IPS DF 6.9 (cell line): Measurements from ENCODE around the gene DNAJA3.
A peak's percentile ranks its signal among the peaks of the same experiment; 100 is the strongest.

Experiments
- DNase-seq: peaks from one replicate; pipeline ENCODE4 v3.0.0-alpha.2; 2013; ENCODE audit warnings: low read depth, low spot score
- H3K27ac ChIP-seq: one replicate; pipeline ENCODE4 v1.5.1; 2013; ENCODE audit warnings: low read length, control low read depth
- H3K27me3 ChIP-seq: 2 replicates; pipeline ENCODE4 v1.6.1; 2013; ENCODE audit warnings: mild to moderate bottlenecking, low read length; ENCODE audit not compliant: control insufficient read depth, insufficient read depth
- H3K36me3 ChIP-seq: 2 replicates; pipeline ENCODE4 v1.6.1; 2013; ENCODE audit warnings: low read length; ENCODE audit not compliant: control insufficient read depth, insufficient read depth
- H3K4me1 ChIP-seq: 2 replicates; pipeline ENCODE4 v1.6.1; 2013; ENCODE audit warnings: low read length; ENCODE audit not compliant: control insufficient read depth, insufficient read depth
- H3K4me3 ChIP-seq: 2 replicates; pipeline ENCODE4 v1.5.1; 2013; ENCODE audit warnings: mild to moderate bottlenecking, low read length
- H3K9me3 ChIP-seq: 2 replicates; pipeline ENCODE4 v1.6.1; 2013; ENCODE audit warnings: low read length, inconsistent platforms; ENCODE audit not compliant: control insufficient read depth, insufficient read depth
- WGBS: extraction: QIAGEN DNeasy Blood & Tissue Kit; methylation state at CpG from one replicate; pipeline ENCODE4 v1.1.7; 2013; ENCODE audit warnings: mixed read lengths, missing lambda C conversion rate; ENCODE audit not compliant: insufficient read length, insufficient coverage; 5-methylcytosine and 5-hydroxymethylcytosine counted together

The DNAJA3 gene

GRCh38 chr16:4425378-4426020, at the start of gene DNAJA3:
DNAJA3 (plus strand) TSS chr16:4425868; CDS start chr16:4425882, 14 bp downstream.
- Histone ChIP-seq H3K27me3 (no peaks in the 10 kb centered on the region), H3K27ac (no peak within 1 kb of the TSS), H3K4me1 (no peaks in the 10 kb centered on the region), H3K36me3 (no peaks in the 10 kb centered on the region), H3K4me3 (peak within 1 kb of the TSS; percentile 89), H3K9me3 (no peaks in the 10 kb centered on the region)
- peak; percentile 79 for DNase-seq
- whole genome bisulfite sequencing, result no CpG with 5 or more reads among the region's 68 CpGs

DNA sequence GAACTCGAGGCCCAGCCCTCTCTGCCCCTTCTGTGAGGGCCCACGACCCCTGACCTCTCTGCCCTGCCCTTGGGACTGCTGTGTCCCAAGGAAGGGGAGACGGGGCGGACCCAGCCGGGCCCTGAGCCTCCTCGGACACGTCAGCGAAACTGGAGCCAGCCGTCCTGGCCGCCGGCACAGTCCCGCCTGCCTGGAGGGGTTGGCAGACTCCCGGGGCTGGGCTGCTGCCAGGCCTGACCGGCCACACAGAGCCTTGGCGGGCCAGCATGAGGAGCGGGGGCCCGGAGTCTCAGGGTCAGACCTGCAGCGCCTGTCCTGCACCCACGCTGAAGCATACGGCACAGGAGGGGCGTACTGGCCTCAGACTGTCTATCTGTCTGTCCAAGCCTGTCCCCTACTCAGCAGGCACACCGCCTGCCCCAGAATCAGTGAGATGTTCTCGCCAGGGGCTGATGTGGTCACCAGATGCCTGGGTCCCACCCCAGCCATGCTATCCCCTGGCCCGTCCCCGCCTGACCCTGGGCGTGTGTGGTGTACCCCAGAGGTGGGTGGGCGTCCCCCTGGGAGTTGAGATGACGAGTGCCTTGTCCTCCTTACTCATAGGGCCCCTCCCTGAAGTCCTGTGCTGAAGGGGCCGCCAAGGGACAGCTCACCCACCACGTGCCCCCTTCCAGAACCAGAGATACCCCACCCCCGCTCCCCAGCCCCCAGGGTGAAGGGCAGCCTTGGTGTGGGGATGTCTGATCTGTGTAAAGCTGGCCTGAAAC, 49.4 kb upstream of the DNAJA3 start:
- H3K4me3 ChIP-seq, result no peak overlapping the region
- WGBS, result no CpG with 5 or more reads among the region's 31 CpGs
- peaks cover 43% of the 10 kb centered on the region for H3K4me1 ChIP-seq
- no peaks in the 10 kb centered on the region; the same call in 1 of the 2 replicates for H3K36me3 ChIP-seq
- no peaks in the 10 kb centered on the region for H3K27me3 ChIP-seq
- no peak overlapping the region for H3K27ac ChIP-seq
- no peaks in the 10 kb centered on the region for H3K9me3 ChIP-seq
- no peak for DNase-seq

DNA sequence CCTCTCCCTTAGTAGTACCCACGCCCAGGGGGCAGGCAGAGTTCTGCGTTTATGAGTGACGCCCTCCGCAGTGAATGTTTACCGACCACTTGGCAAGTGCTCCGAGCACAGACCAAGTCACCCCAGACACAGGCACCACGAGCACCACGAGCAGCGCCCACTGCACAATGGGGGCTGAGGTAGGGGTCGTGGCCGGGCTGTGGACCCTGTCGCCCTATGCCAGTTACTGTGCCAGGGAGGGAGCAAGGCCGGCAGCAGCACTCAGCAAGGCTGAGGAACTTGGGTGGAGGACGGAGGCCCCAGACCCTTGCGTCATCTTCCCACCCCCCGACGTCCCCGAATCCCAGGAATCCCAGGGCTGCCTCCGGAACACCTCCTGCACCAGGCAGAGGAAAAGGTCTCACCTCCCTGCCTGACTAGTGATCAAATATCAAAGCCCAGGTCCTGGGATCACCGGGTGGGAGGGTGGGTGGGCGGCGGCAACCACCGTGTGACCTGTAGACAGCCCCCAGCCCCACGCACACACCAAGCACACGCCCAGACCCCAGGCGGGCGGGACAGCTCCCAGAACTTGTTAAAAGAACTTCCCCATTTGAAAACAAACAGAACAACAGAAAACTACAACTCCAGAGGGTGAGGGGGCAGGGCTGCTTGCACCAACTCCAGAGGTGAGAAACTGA, 48.6 kb upstream of the DNAJA3 start:
- Histone ChIP-seq H3K27ac (no peak overlapping the region), H3K4me1 (peaks cover 43% of the 10 kb centered on the region), H3K9me3 (no peaks in the 10 kb centered on the region), H3K4me3 (no peak overlapping the region), H3K27me3 (no peaks in the 10 kb centered on the region), H3K36me3 (peaks cover 1% of the 10 kb centered on the region)
- WGBS, result no CpG with 5 or more reads among the region's 27 CpGs
- DNase-seq, result no peak

DNA sequence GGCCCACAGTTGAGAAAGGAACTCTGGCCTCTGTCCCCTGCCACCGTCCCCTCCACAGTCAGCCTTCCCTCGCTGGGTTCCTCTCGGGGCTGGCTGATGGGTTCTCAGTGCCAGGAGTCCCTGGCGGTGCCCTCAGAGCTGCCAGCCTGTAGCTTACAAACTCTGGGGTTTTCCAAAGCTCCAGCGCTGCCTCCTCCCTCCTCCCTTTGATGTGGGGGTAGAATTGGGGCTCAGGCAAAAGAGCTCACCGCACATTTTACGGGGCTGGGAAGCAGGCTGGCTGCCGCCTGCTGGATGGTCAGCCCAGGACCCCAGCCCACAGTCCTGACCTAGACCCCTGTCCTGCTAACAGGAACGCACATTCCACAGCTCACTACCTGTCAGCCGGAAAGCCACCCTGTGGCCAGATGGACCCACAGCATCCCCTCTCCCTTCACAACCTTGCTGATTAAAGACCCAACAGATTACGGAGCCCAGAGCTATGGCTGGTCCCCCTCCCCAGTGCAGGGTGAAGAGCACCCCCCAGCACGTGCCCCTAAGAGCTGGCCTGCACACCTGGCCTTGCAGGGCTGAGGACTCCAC, 48.0 kb upstream of the DNAJA3 start:
- Histone ChIP-seq H3K4me3 (no peak overlapping the region), H3K27me3 (no peaks in the 10 kb centered on the region), H3K9me3 (no peaks in the 10 kb centered on the region), H3K27ac (no peak overlapping the region), H3K36me3 (peaks cover 5% of the 10 kb centered on the region), H3K4me1 (peaks cover 39% of the 10 kb centered on the region)
- no CpG with 5 or more reads among the region's 12 CpGs for WGBS
- DNase-seq, result no peak

GRCh38 chr16:4378161-4378666, 47.5 kb upstream of the DNAJA3 start:
- peaks cover 10% of the 10 kb centered on the region for H3K36me3 ChIP-seq
- no peaks in the 10 kb centered on the region for H3K27me3 ChIP-seq
- no peak for DNase-seq
- peaks cover 34% of the 10 kb centered on the region for H3K4me1 ChIP-seq
- WGBS, result no CpG with 5 or more reads among the region's 15 CpGs
- H3K27ac ChIP-seq, result no peak overlapping the region
- H3K9me3 ChIP-seq, result no peaks in the 10 kb centered on the region
- H3K4me3 ChIP-seq, result no peak overlapping the region

DNA sequence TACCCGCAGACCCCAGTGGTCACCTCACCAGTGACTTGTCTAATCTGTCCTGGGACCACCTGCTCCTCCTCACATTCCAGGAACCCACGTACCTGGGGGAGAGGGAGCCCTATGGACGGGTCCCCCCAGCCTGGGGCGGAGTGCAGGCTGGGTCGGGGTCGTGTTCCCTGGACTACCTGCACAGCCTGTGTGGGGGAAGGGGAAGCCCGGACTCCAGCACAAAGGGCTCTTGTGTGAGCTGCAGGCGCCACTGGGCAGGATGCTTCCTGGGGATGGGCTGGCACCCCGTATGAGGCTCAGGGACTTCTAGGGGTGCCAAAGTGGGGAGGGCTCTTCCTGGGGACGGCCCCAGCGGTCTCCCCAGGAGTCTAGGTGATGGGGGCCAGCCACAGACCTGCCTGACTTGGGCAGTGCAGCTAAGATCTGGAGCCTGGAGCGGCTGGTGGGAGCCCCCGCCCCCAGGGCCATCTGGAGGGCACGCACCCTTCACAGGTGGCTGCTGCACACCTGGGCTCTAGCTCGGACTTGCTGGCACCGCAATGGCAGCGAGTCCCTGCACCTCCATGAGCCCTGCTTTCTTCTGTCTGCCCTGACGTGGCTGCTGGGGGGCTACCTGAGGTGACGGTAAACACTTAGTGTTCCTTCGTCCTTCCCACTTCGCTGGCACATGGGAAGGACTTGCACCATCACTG, 46.5 kb upstream of the DNAJA3 start:
- WGBS, result no CpG with 5 or more reads among the region's 21 CpGs

GRCh38 chr16:4380119-4381063, 45.3 kb upstream of the DNAJA3 start:
- Histone ChIP-seq H3K27ac (no peak overlapping the region), H3K36me3 (peaks cover 10% of the 10 kb centered on the region)

More for the DNA sequence above, 46.5 kb upstream of the DNAJA3 start:
- no peak for DNase-seq
- Histone ChIP-seq H3K27me3 (no peaks in the 10 kb centered on the region), H3K9me3 (no peaks in the 10 kb centered on the region), H3K36me3 (peaks cover 10% of the 10 kb centered on the region), H3K27ac (no peak overlapping the region), H3K4me3 (no peak overlapping the region), H3K4me1 (peaks cover 28% of the 10 kb centered on the region)

GRCh38 chr16:4381072-4381934, 44.4 kb upstream of the DNAJA3 start:
- Histone ChIP-seq H3K4me3 (no peak overlapping the region), H3K36me3 (peaks cover 10% of the 10 kb centered on the region), H3K27me3 (no peaks in the 10 kb centered on the region), H3K4me1 (peaks cover 17% of the 10 kb centered on the region), H3K9me3 (no peaks in the 10 kb centered on the region), H3K27ac (no peak overlapping the region)
- no peak for DNase-seq
- WGBS, result no CpG with 5 or more reads among the region's 59 CpGs

More at GRCh38 chr16:4380119-4381063, 45.3 kb upstream of the DNAJA3 start:
- Histone ChIP-seq H3K9me3 (no peaks in the 10 kb centered on the region), H3K4me1 (peaks cover 21% of the 10 kb centered on the region), H3K27me3 (no peaks in the 10 kb centered on the region), H3K4me3 (no peak overlapping the region)
- WGBS, result no CpG with 5 or more reads among the region's 26 CpGs
- DNase-seq, result no peak
